ENCODE data around the gene SLC2A4.

DNA sequence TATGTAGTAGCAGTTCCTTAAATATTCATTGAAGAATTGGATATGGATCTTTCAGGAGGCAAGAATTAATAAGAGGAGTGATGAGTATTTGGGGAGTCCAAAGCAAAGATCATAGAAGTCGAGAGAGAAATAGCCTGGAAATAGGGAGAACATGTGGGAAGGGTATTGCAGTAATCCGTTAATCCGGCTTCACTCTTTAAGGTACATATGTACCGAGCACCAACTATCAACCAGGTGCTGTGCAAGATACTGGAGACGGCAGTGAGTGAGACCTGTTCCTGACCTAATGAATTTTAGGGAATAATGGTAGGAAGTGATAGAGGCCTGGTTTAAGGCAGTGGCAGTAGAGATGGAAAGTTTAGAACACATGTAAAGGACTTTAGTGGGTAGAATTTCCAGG, 28.4 kb upstream of the SLC2A4 start:
- TF ChIP-seq, protein P1, sequence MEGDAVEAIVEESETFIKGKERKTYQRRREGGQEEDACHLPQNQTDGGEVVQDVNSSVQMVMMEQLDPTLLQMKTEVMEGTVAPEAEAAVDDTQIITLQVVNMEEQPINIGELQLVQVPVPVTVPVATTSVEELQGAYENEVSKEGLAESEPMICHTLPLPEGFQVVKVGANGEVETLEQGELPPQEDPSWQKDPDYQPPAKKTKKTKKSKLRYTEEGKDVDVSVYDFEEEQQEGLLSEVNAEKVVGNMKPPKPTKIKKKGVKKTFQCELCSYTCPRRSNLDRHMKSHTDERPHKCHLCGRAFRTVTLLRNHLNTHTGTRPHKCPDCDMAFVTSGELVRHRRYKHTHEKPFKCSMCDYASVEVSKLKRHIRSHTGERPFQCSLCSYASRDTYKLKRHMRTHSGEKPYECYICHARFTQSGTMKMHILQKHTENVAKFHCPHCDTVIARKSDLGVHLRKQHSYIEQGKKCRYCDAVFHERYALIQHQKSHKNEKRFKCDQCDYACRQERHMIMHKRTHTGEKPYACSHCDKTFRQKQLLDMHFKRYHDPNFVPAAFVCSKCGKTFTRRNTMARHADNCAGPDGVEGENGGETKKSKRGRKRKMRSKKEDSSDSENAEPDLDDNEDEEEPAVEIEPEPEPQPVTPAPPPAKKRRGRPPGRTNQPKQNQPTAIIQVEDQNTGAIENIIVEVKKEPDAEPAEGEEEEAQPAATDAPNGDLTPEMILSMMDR (IDR thresholded peaks at IDR 0.05) = no peak
- TF ChIP-seq POLR2A (IDR thresholded peaks at IDR 0.05; ENCODE audit: low read depth) (no peak), POLR2AphosphoS5 (IDR thresholded peaks at IDR 0.05) (no peak), EP300 (IDR thresholded peaks at IDR 0.05) (no peak)

All from esophagus muscularis mucosa (tissue), 4 donors.